Measurements from ENCODE around the gene C1orf210.

Gene C1orf210

DNA sequence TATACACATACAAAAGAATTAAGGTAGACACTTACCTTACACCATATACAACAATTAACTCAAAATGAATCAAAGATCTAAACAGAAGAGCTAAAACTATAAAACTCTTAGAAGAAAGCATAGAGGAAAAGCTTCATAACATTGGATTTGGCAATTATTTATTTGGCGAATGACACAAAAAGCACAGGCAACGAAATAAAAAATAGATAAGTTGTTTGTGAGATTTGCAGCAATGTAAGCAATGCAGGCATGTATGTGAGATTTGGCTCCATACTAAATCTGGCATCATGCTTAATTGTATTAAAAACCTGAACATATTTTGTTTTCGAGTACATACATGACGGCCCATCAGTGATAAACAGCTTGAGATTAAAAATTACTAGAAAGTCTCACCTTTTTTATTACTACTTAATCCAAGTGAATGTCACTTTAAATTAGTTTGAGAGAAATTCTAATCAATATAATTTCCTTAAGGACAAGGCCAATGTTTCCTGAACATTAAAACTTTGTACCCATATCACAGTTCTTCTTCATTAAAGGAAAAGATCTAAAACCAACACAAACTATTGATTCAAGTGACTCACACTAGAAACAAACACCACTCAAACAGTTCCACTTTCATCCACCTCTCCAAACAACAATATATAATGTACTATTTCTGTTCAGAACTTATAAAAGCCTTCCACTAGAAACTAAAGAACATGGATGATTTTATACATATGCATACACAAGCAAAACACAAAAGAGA, 38.7 kb downstream of the C1orf210 start:
- DNase-seq: no peak

DNA sequence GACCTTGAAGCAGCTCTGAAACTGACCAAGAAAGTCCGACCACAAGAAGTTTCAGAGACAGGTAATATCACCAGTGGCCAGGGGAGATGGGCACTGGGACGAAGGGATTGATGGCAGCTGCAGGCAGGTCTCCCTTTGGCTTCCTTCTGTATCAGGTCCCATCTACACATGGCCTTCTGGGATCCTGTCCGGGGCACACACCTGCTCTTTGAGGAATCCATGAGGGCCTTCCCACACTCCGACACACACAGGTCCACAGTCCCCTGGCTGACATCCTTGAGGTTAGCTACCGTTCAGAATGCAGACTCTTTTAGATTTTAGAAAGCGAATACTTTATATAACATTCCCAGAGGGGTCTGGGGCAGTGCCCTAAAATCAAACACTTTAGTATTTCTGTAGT, 42.1 kb downstream of the C1orf210 start:
- DNase-seq: no peak

DNA sequence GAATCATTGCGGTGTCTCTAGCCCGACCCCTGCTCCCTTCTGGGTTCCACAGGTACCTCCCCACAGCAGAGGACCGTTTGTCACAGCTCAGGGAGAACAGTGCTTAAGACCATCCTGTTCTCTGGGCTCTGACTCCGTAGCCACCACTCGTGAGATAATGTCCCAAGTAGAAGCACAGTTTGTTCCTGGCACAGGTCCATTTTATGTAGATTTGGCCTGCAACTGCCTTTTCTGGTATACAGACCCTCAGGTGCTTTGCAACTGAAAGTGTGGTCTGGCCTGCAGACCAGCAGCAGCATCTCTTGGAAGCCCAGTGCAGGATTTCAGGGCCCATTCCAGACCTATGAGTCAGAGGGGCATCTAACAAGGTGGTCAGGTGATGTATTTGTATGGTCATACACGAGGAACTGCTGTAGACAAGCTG, 44.0 kb downstream of the C1orf210 start:
- DNase-seq: no peak

DNA sequence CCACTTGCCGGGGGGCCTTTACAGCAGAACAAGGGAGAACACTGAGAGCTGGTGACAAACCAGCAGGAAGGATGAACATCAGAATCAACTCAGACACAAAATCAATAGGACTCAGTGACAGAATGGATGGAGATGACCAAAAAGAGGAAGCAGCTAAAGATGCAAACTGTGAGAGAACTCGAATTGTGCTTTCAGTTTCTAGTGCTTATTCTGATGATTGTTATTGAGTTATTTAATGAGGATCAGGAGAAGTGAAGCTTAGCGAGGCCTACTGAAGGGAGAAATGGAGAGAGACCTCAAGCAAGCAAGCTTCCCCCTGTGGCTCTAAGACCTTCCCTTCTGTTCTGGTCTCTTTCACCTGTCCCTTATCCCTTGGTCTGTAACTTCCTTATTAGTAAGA, 45.9 kb downstream of the C1orf210 start:
- DNase-seq: no peak

DNA sequence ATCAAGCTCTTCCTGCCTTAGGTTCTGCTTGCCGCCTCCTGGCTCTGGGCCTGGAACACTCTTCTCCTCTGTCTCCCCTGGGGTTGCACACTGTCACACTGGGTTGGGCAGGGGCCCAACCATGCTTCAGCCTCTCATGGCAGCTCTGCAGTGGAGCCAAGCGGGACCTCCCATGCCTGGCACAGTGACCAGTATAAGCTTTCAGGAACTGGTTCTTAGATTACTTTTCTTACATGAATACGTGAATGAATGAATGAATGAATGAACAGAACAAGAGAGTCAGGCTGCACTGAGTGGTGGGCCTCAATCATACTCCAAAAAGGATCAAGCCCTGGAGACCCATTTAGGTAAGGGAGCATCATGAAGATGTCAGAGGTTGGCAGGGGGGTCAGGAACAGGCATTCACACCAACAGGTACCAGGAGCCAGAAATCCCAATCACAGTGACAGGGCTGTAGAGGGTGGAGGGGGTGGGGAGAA, 46.4 kb downstream of the C1orf210 start:
- no peak for DNase-seq

DNA sequence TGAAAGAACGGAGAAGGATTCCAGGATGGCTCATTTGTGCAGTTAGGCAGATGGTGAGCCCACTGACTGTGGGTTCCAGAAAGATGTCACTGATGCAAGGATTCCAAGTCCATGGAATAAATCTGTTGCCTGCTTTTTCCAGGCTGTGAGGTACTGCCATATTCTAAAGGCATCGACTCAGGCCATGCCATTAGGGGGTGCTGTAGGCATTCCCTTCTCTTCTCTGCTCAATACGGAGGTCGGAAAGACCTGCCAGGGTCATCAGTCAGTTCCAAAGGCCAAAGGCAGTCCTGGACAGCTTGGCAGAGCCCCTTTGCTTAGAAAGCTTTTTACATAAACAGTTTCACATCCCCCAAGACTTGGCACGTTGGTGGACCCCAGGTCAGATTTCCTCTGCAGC, 47.3 kb downstream of the C1orf210 start:
- peak; percentile 54 for DNase-seq

DNA sequence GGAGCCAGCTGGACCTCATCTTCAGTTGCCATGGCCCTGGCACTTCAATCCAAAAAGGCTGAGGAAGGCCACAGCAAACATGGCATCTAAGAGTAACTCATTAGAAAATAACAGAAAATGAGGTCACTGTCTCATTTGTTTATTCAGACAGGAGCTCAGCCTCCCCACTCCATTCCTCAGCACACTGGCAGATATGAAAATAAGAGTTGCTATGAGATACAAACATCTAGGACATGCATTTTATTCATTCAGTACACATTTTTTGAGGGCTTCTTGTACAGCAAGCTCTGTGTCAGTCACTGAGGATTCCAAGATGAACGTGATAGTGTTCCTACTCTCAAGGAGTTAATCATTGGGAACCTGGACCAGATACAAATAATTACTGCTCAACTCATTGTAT, 48.3 kb downstream of the C1orf210 start:
- no peak for DNase-seq

DNA sequence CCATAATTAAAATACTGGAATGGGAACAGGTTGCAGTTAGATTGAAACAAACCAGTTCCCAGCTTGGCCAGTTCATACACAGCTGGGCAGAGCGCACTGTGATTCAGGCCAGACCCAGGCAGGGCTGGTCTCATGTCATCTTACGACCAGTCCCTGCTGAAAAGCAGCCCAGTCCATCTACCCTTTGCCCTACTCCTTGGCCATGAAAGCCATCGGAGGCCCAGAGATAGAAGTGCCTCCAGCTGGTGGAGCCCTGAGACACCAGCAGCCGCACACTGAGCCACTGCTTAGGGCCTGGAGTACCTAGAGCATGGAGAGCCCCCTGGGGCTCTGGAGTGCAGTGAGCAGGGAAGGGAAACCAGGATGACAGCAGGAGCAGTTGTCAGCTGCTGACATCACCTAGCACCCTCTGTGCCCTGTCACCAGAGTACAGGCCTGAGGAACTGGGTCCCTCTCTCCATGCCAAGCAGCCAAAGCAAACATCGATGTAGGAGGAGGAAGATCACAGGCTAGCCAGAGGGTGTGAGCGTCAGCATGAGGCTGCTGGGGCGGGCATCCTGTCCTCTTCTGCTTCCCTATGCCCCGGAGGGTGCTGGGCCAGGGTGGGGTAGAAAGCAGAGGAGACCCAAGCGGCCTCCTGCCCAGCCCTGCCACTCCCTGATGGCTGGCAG, 49.8 kb downstream of the C1orf210 start:
- DNase-seq: no peak

DNA sequence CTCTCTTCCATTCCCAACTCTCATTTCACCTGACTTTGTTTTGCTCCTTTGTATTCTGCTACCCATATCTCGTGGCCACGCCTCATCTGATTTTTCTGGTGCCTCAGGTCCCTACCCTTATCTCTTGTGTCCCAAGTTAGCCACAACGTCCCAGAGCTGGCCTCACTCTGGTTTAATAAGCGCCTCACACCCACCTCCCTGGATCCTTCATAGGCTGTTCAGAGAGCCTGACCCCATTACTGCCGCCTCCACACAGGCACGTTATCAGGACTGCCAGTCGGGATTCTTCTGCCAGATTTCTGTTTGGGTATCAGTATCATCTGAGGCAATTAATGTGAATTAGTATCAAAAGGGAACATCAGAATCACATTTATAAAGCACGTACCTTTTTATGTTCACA, 50.3 kb downstream of the C1orf210 start:
- no peak for DNase-seq

DNA sequence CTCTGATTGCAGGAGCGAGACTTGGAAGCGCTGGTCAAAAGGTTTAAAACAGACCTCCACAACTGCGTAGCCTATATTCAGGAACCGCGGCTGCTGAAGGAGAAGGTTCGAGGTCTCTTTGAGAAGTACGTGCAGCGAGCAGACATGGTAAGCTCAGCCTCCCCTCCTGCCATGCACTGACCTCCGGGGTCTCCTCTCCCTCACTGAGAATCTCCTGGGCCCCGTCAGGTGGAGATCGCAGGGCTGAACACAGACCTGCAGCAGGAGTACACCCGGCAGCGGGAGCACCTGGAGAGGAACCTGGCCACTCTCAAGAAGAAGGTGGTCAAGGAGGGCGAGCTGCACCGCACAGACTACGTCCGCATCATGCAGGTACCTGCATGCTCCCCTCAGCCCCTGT, 51.1 kb downstream of the C1orf210 start:
- DNase-seq: no peak

DNA sequence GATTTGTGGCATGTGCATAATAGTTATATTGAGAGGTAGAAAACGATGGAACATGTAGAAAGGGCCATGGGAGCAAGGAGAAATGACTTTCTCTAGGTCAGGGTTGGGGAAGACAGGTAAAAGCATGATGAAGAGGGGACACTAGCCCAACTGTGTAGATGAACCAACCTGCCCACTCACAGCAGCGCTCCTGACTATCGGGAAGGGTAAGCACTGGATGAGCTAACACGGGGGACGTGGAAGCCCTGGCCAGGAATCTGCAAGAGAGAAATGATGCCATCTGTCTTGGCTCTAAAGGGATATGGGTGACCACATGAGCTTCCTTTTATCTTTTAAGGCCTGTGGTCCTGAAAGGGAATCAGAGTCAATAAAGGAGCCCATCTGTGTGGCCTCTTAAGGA, 51.8 kb downstream of the C1orf210 start:
- DNase-seq: no peak

DNA sequence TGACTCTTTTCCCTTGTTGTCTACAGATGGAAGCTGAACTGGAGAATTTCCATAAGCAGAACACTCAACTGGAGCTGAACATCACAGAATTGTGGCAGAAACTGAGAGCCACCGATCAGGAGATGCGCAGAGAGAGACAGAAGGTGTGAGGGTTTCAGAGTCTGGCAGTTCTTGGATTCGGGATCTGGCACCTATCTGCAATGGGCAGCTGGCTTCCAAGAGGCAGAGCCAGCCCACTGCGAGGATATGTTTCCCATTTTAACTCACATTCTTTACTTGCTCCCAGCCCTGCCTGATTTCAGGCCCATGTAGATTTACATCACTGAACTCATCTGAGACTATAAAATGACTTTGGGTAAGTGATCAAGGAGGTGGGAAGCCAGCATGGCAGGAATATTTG, 52.9 kb downstream of the C1orf210 start:
- no peak for DNase-seq

DNA sequence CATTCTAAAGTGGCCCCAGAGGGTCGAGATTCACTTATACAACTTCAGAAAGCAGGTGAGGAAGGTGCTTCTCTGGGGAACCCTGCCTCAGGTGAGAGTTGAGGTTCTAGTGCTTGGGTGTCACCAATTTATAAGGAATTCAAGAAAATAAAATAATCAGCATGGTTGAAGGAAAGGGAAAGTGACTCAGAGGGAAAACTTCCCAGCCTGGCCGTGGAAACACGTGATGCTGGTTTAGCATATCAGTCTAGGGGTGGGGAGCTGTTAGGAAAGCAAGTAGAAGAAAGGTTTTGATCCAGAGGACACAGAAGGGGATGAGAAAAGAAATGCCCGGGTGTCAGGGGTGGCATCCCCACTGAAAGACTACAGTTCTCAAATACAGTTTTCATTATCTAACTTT, 53.3 kb downstream of the C1orf210 start:
- DNase-seq: no peak

All from activated CD4-positive, alpha-beta T cell treated with anti-CD3 and anti-CD28 coated beads for 48 hours (primary cell).